Skeletal muscle satellite cell (primary cell): ENCODE results near the gene PSMD3.
A peak's percentile ranks its signal among the peaks of the same experiment; 100 is the strongest.

Source experiments
- H3K27me3 ChIP-seq: 2 replicates; pipeline ENCODE4 v1.7.0; 2013; ENCODE audit warnings: low read length; ENCODE audit not compliant: control insufficient read depth, insufficient read depth
- H3K36me3 ChIP-seq: 2 replicates; pipeline ENCODE4 v1.7.0; 2013; ENCODE audit warnings: mild to moderate bottlenecking, control low read depth, low read length; ENCODE audit not compliant: insufficient read depth
- H3K4me1 ChIP-seq: 2 replicates; pipeline ENCODE4 v1.7.0; 2013; ENCODE audit warnings: low read length; ENCODE audit not compliant: control insufficient read depth, insufficient read depth
- H3K4me2 ChIP-seq: 2 replicates; pipeline ENCODE4 v1.7.0; 2013; ENCODE audit warnings: mild to moderate bottlenecking, low read length
- H3K4me3 ChIP-seq: 2 replicates; pipeline ENCODE4 v1.7.0; 2013; ENCODE audit warnings: low read length
- H3K9ac ChIP-seq: 2 replicates; pipeline ENCODE4 v1.7.0; 2013; ENCODE audit warnings: mild to moderate bottlenecking, low read depth, low read length, moderate library complexity
- H3K9me3 ChIP-seq: replicated peaks from 2 replicates; pipeline ENCODE4 v1.7.0; 2013; ENCODE audit warnings: mild to moderate bottlenecking, control low read depth, low read length

The PSMD3 gene

GRCh38 chr17:40025991-40026815, 45.6 kb downstream of the PSMD3 start:
- Histone ChIP-seq H3K36me3 (peaks cover 47% of the 10 kb centered on the region), H3K4me1 (peaks cover 58% of the 10 kb centered on the region), H3K9me3 (no peaks in the 10 kb centered on the region), H3K4me2 (no peak overlapping the region), H3K4me3 (no peak overlapping the region), H3K27me3 (no peaks in the 10 kb centered on the region), H3K9ac (no peak overlapping the region)

- Histone ChIP-seq H3K4me1 (peaks cover 50% of the 10 kb centered on the region), H3K9ac (no peak overlapping the region), H3K4me3 (no peak overlapping the region), H3K9me3 (no peaks in the 10 kb centered on the region), H3K27me3 (no peaks in the 10 kb centered on the region), H3K4me2 (peak overlapping the region; percentile 31), H3K36me3 (peaks cover 56% of the 10 kb centered on the region)
Measured at GRCh38 chr17:40026816-40027613, 46.4 kb downstream of the PSMD3 start.

GRCh38 chr17:40027614-40028012, 47.0 kb downstream of the PSMD3 start:
- Histone ChIP-seq H3K27me3 (no peaks in the 10 kb centered on the region), H3K9ac (no peak overlapping the region), H3K9me3 (no peaks in the 10 kb centered on the region), H3K4me1 (peaks cover 44% of the 10 kb centered on the region), H3K4me2 (no peak overlapping the region), H3K36me3 (peaks cover 62% of the 10 kb centered on the region), H3K4me3 (no peak overlapping the region)

GRCh38 chr17:40028595-40028994, 48.0 kb downstream of the PSMD3 start:
- Histone ChIP-seq H3K27me3 (no peaks in the 10 kb centered on the region), H3K36me3 (peaks cover 71% of the 10 kb centered on the region), H3K4me3 (no peak overlapping the region), H3K4me2 (no peak overlapping the region), H3K4me1 (peaks cover 34% of the 10 kb centered on the region), H3K9me3 (no peaks in the 10 kb centered on the region), H3K9ac (no peak overlapping the region)

- Histone ChIP-seq H3K4me2 (no peak overlapping the region), H3K4me1 (peaks cover 6% of the 10 kb centered on the region), H3K4me3 (no peak overlapping the region), H3K9ac (no peak overlapping the region), H3K9me3 (no peaks in the 10 kb centered on the region), H3K36me3 (peaks cover 53% of the 10 kb centered on the region), H3K27me3 (no peaks in the 10 kb centered on the region)
Measured at GRCh38 chr17:40031706-40032105, 51.1 kb downstream of the PSMD3 start.

GRCh38 chr17:40032322-40033320, 52.0 kb downstream of the PSMD3 start:
- no peaks in the 10 kb centered on the region for H3K27me3 ChIP-seq
- H3K9ac ChIP-seq, result no peak overlapping the region
- H3K4me3 ChIP-seq, result no peak overlapping the region
- H3K9me3 ChIP-seq, result no peaks in the 10 kb centered on the region
- peaks cover 49% of the 10 kb centered on the region for H3K36me3 ChIP-seq
- no peaks in the 10 kb centered on the region for H3K4me1 ChIP-seq
- no peak overlapping the region for H3K4me2 ChIP-seq

GRCh38 chr17:40033339-40033738, 52.7 kb downstream of the PSMD3 start:
- Histone ChIP-seq H3K9ac (no peak overlapping the region), H3K36me3 (peaks cover 44% of the 10 kb centered on the region), H3K27me3 (no peaks in the 10 kb centered on the region), H3K4me2 (no peak overlapping the region), H3K4me3 (no peak overlapping the region), H3K4me1 (no peaks in the 10 kb centered on the region), H3K9me3 (no peaks in the 10 kb centered on the region)

- no peak overlapping the region for H3K4me2 ChIP-seq
- H3K36me3 ChIP-seq, result peaks cover 32% of the 10 kb centered on the region
- H3K9me3 ChIP-seq, result no peaks in the 10 kb centered on the region
- no peak overlapping the region for H3K9ac ChIP-seq
- H3K4me3 ChIP-seq, result no peak overlapping the region
- H3K27me3 ChIP-seq, result no peaks in the 10 kb centered on the region
- peaks cover 10% of the 10 kb centered on the region for H3K4me1 ChIP-seq
Measured at GRCh38 chr17:40034426-40035161, 54.0 kb downstream of the PSMD3 start.

GRCh38 chr17:40035162-40035559, 54.6 kb downstream of the PSMD3 start:
- H3K4me3 ChIP-seq, result no peak overlapping the region
- H3K9ac ChIP-seq, result no peak overlapping the region
- H3K4me2 ChIP-seq, result no peak overlapping the region
- peaks cover 10% of the 10 kb centered on the region for H3K4me1 ChIP-seq
- no peaks in the 10 kb centered on the region for H3K27me3 ChIP-seq
- H3K36me3 ChIP-seq, result peaks cover 29% of the 10 kb centered on the region
- H3K9me3 ChIP-seq, result no peaks in the 10 kb centered on the region

- H3K9ac ChIP-seq, result peak overlapping the region; percentile 41
- H3K9me3 ChIP-seq, result no peaks in the 10 kb centered on the region
- H3K36me3 ChIP-seq, result no peaks in the 10 kb centered on the region
- no peak overlapping the region for H3K4me3 ChIP-seq
- peak overlapping the region; percentile 59 for H3K4me2 ChIP-seq
- peaks cover 10% of the 10 kb centered on the region for H3K4me1 ChIP-seq
- no peaks in the 10 kb centered on the region for H3K27me3 ChIP-seq
Measured at GRCh38 chr17:40038882-40039513, 58.4 kb downstream of the PSMD3 start.
